RWPE1 (cell line): ENCODE measurements around the gene DDB1.

Experiments used
- CTCF ChIA-PET: fragments of 350-600 bp; sonication (Branson Sonifier 250); formaldehyde crosslinking; extraction: SDS; loops from one replicate; lab custom pipeline; 2021; lab: Yijun Ruan, JAX
- POLR2A ChIA-PET: fragments of 400-600 bp; formaldehyde crosslinking; extraction: SDS; loops from one replicate; lab custom pipeline; 2020; ENCODE audit warnings: antibody characterized with exemption; ENCODE audit not compliant: low non-redundant PET; lab: Yijun Ruan, JAX
- DNase-seq: peaks from one replicate; pipeline ENCODE4 v3.0.0; 2012; ENCODE audit warnings: low spot score
- H3K27ac ChIP-seq: fragments of 450-650 bp; 2 replicates; pipeline ENCODE4 v1.5.1; 2017
- CTCF ChIP-seq: fragments of 450-650 bp; conservative IDR thresholded peaks from 2 replicates; pipeline ENCODE4 v1.5.1; 2017; ENCODE audit warnings: low read depth, mild to moderate bottlenecking

DDB1 gene

GRCh38 chr11:61302550-61302949 is 30.4 kb downstream of the DDB1 start:
- no peak for DNase-seq
- POLR2A ChIA-PET, result no interaction called here
- no peak for TF ChIP-seq CTCF
- CTCF ChIA-PET, result no interaction called here
- 0 out of 2 replicates have a peak overlapping the region, but pooled peaks have one; percentile 3 for H3K27ac ChIP-seq

- CTCF ChIA-PET, result interaction anchor here (0.6 to 0.9 kb wide), 3 partner anchors 28 to 194 kb away, joined by 3 read pairs; no protein-coding TSS in a partner anchor
- peak overlapping the region; percentile 63 for H3K27ac ChIP-seq
Measured at GRCh38 chr11:61298663-61299244, 34.2 kb downstream of the DDB1 start.

GRCh38 chr11:61297746-61298145 is 35.2 kb downstream of the DDB1 start:
- CTCF ChIA-PET, result interaction anchor here (0.7 kb wide), 1 partner anchor 193 kb away, joined by 3 read pairs; no protein-coding TSS in a partner anchor

More at GRCh38 chr11:61298663-61299244, 34.2 kb downstream of the DDB1 start:
- no peak for DNase-seq
- POLR2A ChIA-PET, result interaction anchor here (1.1 kb wide), 1 partner anchor 13 kb away, joined by 4 read pairs; no protein-coding TSS in a partner anchor
- no peak for TF ChIP-seq CTCF

GRCh38 chr11:61297341-61297740 is 35.6 kb downstream of the DDB1 start:
- peak; percentile 41 for DNase-seq
- no peak for TF ChIP-seq CTCF
- POLR2A ChIA-PET, result no interaction called here
- H3K27ac ChIP-seq, result peak overlapping the region; percentile 73
- CTCF ChIA-PET, result no interaction called here

More at GRCh38 chr11:61297746-61298145, 35.2 kb downstream of the DDB1 start:
- no peak for TF ChIP-seq CTCF
- POLR2A ChIA-PET, result interaction anchor here (0.6 kb wide), 1 partner anchor 16 kb away, joined by 6 read pairs; no protein-coding TSS in a partner anchor
- peak overlapping the region; percentile 73 for H3K27ac ChIP-seq
- peak; percentile 74 for DNase-seq

GRCh38 chr11:61295596-61295926 is 37.3 kb downstream of the DDB1 start:
- ChIA-PET CTCF (interaction anchor here (1.1 to 2.3 kb wide), 2 partner anchors 41 to 122 kb away, joined by 4 to 15 read pairs; no protein-coding TSS in a partner anchor), POLR2A (no interaction called here)
- DNase-seq, result no peak
- TF ChIP-seq CTCF, result no peak
- H3K27ac ChIP-seq, result peak overlapping the region; percentile 50; the same call in 1 of the 2 replicates

GRCh38 chr11:61294717-61295595 is 37.9 kb downstream of the DDB1 start, which contains the start of gene VWCE:
Gene VWCE (minus strand): TSS chr11:61295316. CDS start chr11:61295037, 279 bp downstream.
- H3K27ac ChIP-seq, result peak within 1 kb of the TSS; percentile 73; the same call in 1 of the 2 replicates
- TF ChIP-seq CTCF, result peak; percentile 49
- peak; percentile 45 for DNase-seq
- CTCF ChIA-PET, result interaction anchor here (0.7 to 2.3 kb wide), 4 partner anchors 13 to 1614 kb away, joined by 3 to 15 read pairs (median 3); no protein-coding TSS in a partner anchor
- POLR2A ChIA-PET, result no interaction called here
